BLaER1 treated with 17β-estradiol and CSF1 and Interleukin-3, amounts not matched to agents 10 nM and 100 nM (cell line): Measurements from ENCODE around the gene ZNF600.
"Not testable (repeated sequence)": the region's sequence is repeated elsewhere in the genome, so short reads cannot be mapped to it uniquely, and the experiment has no call there.

Source experiments
- H3K27ac ChIP-seq, 11 experiments: shearing (Covaris generic); formaldehyde crosslinking; 2 replicates each; pipeline ENCODE4 v1.8.1; 2022
- H3K27me3 ChIP-seq, 11 experiments: shearing (Covaris generic); formaldehyde crosslinking; 2 replicates each; pipeline ENCODE4 v1.8.1; 2022
- H3K36me3 ChIP-seq, 11 experiments: shearing (Covaris generic); formaldehyde crosslinking; 2 replicates each; pipeline ENCODE4 v1.8.1; 2022
- H3K4me1 ChIP-seq, 10 experiments: shearing (Covaris generic); formaldehyde crosslinking; 2 replicates each; pipeline ENCODE4 v1.8.1; 2022
- H3K4me2 ChIP-seq, 11 experiments: shearing (Covaris generic); formaldehyde crosslinking; 2 replicates each; pipeline ENCODE4 v1.8.1; 2022
- H3K4me3 ChIP-seq, 10 experiments: shearing (Covaris generic); formaldehyde crosslinking; 2 replicates each; pipeline ENCODE4 v1.8.1; 2022
- H3K9ac ChIP-seq, 11 experiments: shearing (Covaris generic); formaldehyde crosslinking; 2 replicates each; pipeline ENCODE4 v1.8.1; 2022
- H3K9me3 ChIP-seq, 11 experiments: shearing (Covaris generic); formaldehyde crosslinking; replicated peaks in 1 of 11; 2 replicates each; pipeline ENCODE4 v1.8.1; 2022
- H4K20me1 ChIP-seq, 11 experiments: shearing (Covaris generic); formaldehyde crosslinking; 2 replicates each; pipeline ENCODE4 v1.8.1; 2022
- Cebpa-rat ChIP-seq, 11 experiments: shearing (Covaris generic); IDR thresholded peaks; 2 replicates each; pipeline ENCODE4 v1.8.1; 2022

The ZNF600 gene

GRCh38 chr19:52786464-52787354 lies at the start of gene ZNF600:
Gene ZNF600 (minus strand): TSS chr19:52786791. CDS start chr19:52778888, 7,903 bp downstream.
- H3K4me2 ChIP-seq: peak within 1 kb of the TSS; percentile 92 to 100 (median 99)
- peaks cover 20 to 39% (median 26%) of the 10 kb centered on the region in 10 experiments; a peak in 19 of 20 replicates for H3K4me1 ChIP-seq
- not testable (repeated sequence) for H3K27me3 ChIP-seq, H3K9me3 ChIP-seq
- H3K27ac ChIP-seq: peak within 1 kb of the TSS; percentile 57 to 83 (median 72)
- peaks cover 0 to 20% (median 9%) of the 10 kb centered on the region in 11 experiments; a peak in 16 of 22 replicates for H3K36me3 ChIP-seq
- peak within 1 kb of the TSS; percentile 67 to 93 (median 88) for H3K4me3 ChIP-seq
- peaks cover 0 to 37% (median 0%) of the 10 kb centered on the region in 11 experiments; a peak in 4 of 22 replicates for H4K20me1 ChIP-seq
- H3K9ac ChIP-seq: peak within 1 kb of the TSS; percentile 79 to 92 (median 83)

- not testable (repeated sequence) for H3K4me3 ChIP-seq, H3K27me3 ChIP-seq, H4K20me1 ChIP-seq, H3K4me2 ChIP-seq, H3K27ac ChIP-seq, H3K9ac ChIP-seq, H3K4me1 ChIP-seq
- Histone ChIP-seq H3K9me3 (peaks cover 22 to 76% (median 30%) of the 10 kb centered on the region in 11 experiments), H3K36me3 (peaks cover 22 to 38% (median 34%) of the 10 kb centered on the region in 11 experiments)
These were observed 47.7 kb upstream of the ZNF600 start for GRCh38 chr19:52834289-52834688.

- Histone ChIP-seq H3K4me2 (peak overlapping the region in 3 of 11 experiments; percentile 12 to 26 (median 15); a peak in 4 of 22 replicates), H3K9me3 (peaks cover 15 to 73% (median 22%) of the 10 kb centered on the region in 11 experiments), H3K36me3 (peaks cover 14 to 30% (median 27%) of the 10 kb centered on the region in 11 experiments)
- not testable (repeated sequence) for H3K4me3 ChIP-seq, H3K4me1 ChIP-seq, H3K27me3 ChIP-seq, H3K9ac ChIP-seq, H4K20me1 ChIP-seq, H3K27ac ChIP-seq
These were observed 47.0 kb upstream of the ZNF600 start for GRCh38 chr19:52833541-52833940.

GRCh38 chr19:52829866-52830265 lies 43.3 kb upstream of the ZNF600 start:
- H3K9me3 ChIP-seq: peaks cover 0 to 70% (median 0%) of the 10 kb centered on the region in 11 experiments; a peak in 7 of 22 replicates
- H3K36me3 ChIP-seq, H3K4me2 ChIP-seq, H3K4me3 ChIP-seq, H3K4me1 ChIP-seq, H3K9ac ChIP-seq, H3K27me3 ChIP-seq, H3K27ac ChIP-seq, H4K20me1 ChIP-seq: not testable (repeated sequence)

GRCh38 chr19:52825765-52826164 lies 39.2 kb upstream of the ZNF600 start:
- Histone ChIP-seq H4K20me1 (peaks cover 0 to 2% (median 0%) of the 10 kb centered on the region in 11 experiments; a peak in 1 of 22 replicates), H3K9ac (no peak overlapping the region), H3K27me3 (no peaks in the 10 kb centered on the region), H3K4me1 (peaks cover 0 to under 1% (median 0%) of the 10 kb centered on the region in 10 experiments; a peak in 3 of 20 replicates), H3K4me2 (no peak overlapping the region), H3K27ac (no peak overlapping the region), H3K36me3 (no peaks in the 10 kb centered on the region), H3K4me3 (no peak overlapping the region), H3K9me3 (peaks cover 0 to 57% (median 0%) of the 10 kb centered on the region in 11 experiments; a peak in 7 of 22 replicates)
- no peak for TF ChIP-seq Cebpa-rat (IDR thresholded peaks at IDR 0.05)

- no peak for TF ChIP-seq Cebpa-rat (IDR thresholded peaks at IDR 0.05)
- peaks cover 0 to 9% (median 0%) of the 10 kb centered on the region in 11 experiments; a peak in 3 of 22 replicates for H4K20me1 ChIP-seq
These were observed 37.1 kb upstream of the ZNF600 start for GRCh38 chr19:52823676-52824075.

GRCh38 chr19:52821204-52821960 lies 34.8 kb upstream of the ZNF600 start, which contains the start of gene ZNF28:
Gene ZNF28 (minus strand): TSS chr19:52821633. CDS start chr19:52817958, 3,675 bp downstream.
- H3K4me1 ChIP-seq, H3K27me3 ChIP-seq: not testable (repeated sequence)
- peaks cover 0 to 45% (median 5%) of the 10 kb centered on the region in 11 experiments; a peak in 9 of 22 replicates for H3K9me3 ChIP-seq
- H3K36me3 ChIP-seq: peaks cover 20 to 25% (median 23%) of the 10 kb centered on the region in 11 experiments
- H3K9ac ChIP-seq: peak within 1 kb of the TSS; percentile 79 to 89 (median 84)
- peak within 1 kb of the TSS; percentile 81 to 95 (median 91) for H3K4me2 ChIP-seq
- peaks cover 0 to 19% (median 0%) of the 10 kb centered on the region in 11 experiments; a peak in 4 of 22 replicates for H4K20me1 ChIP-seq
- peak within 1 kb of the TSS; percentile 63 to 86 (median 78) for H3K27ac ChIP-seq
- peak within 1 kb of the TSS; percentile 70 to 82 (median 77) for H3K4me3 ChIP-seq

More at GRCh38 chr19:52823676-52824075, 37.1 kb upstream of the ZNF600 start:
- peaks cover 4 to 7% (median 6%) of the 10 kb centered on the region in 10 experiments; a peak in 15 of 20 replicates for H3K4me1 ChIP-seq
- no peak overlapping the region for H3K4me2 ChIP-seq
- peaks cover 0 to 2% (median under 1%) of the 10 kb centered on the region in 11 experiments; a peak in 6 of 22 replicates for H3K36me3 ChIP-seq
- no peak overlapping the region for H3K9ac ChIP-seq
- H3K9me3 ChIP-seq: peaks cover 0 to 39% (median 0%) of the 10 kb centered on the region in 11 experiments; a peak in 6 of 22 replicates
- H3K27ac ChIP-seq: no peak overlapping the region
- H3K4me3 ChIP-seq: no peak overlapping the region
- H3K27me3 ChIP-seq: no peaks in the 10 kb centered on the region

- H3K9ac ChIP-seq: peak overlapping the region; percentile 79 to 89 (median 84)
- H3K27me3 ChIP-seq, H3K4me1 ChIP-seq: not testable (repeated sequence)
- peaks cover 0 to 50% (median 12%) of the 10 kb centered on the region in 11 experiments; a peak in 13 of 22 replicates for H3K9me3 ChIP-seq
- peak overlapping the region; percentile 70 to 82 (median 77) for H3K4me3 ChIP-seq
- H3K27ac ChIP-seq: peak overlapping the region; percentile 63 to 86 (median 78)
- peak overlapping the region; percentile 81 to 95 (median 91) for H3K4me2 ChIP-seq
- H4K20me1 ChIP-seq: peaks cover 0 to 19% (median 0%) of the 10 kb centered on the region in 11 experiments; a peak in 4 of 22 replicates
- peaks cover 28 to 33% (median 31%) of the 10 kb centered on the region in 11 experiments for H3K36me3 ChIP-seq
These were observed 34.0 kb upstream of the ZNF600 start for GRCh38 chr19:52820472-52821203.
